SU-DHL-6 (cell line): Measurements from ENCODE around the gene CDKAL1.

ENCODE experiments used
- H2AFZ ChIP-seq: fragments of 200-600 bp; sonication (generic); 2 replicates; pipeline ENCODE4 v1.6.1; 2014; ENCODE audit warnings: low read depth, mild to moderate bottlenecking, moderate library complexity, mixed read lengths, antibody characterized with exemption, low read length; ENCODE audit not compliant: severe bottlenecking
- H3F3A ChIP-seq: fragments of 200-600 bp; shearing (Covaris generic); 2 replicates; pipeline ENCODE4 v1.6.0; 2016; ENCODE audit warnings: antibody characterized with exemption, mild to moderate bottlenecking; ENCODE audit not compliant: insufficient read depth
- H3K27ac ChIP-seq: fragments of 200-600 bp; sonication (generic); 2 replicates; pipeline ENCODE4 v1.5.1; 2016; ENCODE audit warnings: low read depth, mild to moderate bottlenecking, low read length, moderate library complexity, mixed read lengths
- H3K27me3 ChIP-seq: fragments of 200-600 bp; sonication (generic), shearing (Covaris generic); 2 replicates; pipeline ENCODE4 v1.6.0; 2014; ENCODE audit warnings: mild to moderate bottlenecking, low read length
- H3K36me3 ChIP-seq: fragments of 200-600 bp; sonication (generic); 2 replicates; pipeline ENCODE4 v1.6.1; 2014; ENCODE audit warnings: mild to moderate bottlenecking, low read length, mixed read lengths
- H3K4me2 ChIP-seq: fragments of 300-600, 200-600 bp; shearing (Covaris generic), sonication (generic); 2 replicates; pipeline ENCODE4 v1.6.0; 2014; ENCODE audit warnings: low read length, low read depth, mild to moderate bottlenecking; ENCODE audit not compliant: poor library complexity, severe bottlenecking
- H3K4me3 ChIP-seq: fragments of 200-600 bp; sonication (generic); 2 replicates; pipeline ENCODE4 v1.5.1; 2014; ENCODE audit warnings: antibody characterized with exemption, low read length, mild to moderate bottlenecking, mixed read lengths; ENCODE audit not compliant: insufficient read depth, poor library complexity, severe bottlenecking
- H3K79me2 ChIP-seq: fragments of 200-600 bp; sonication (generic); 2 replicates; pipeline ENCODE4 v1.6.1; 2014; ENCODE audit warnings: mild to moderate bottlenecking, low read length, moderate library complexity; ENCODE audit not compliant: insufficient read depth
- H3K9ac ChIP-seq: fragments of 200-600 bp; sonication (generic); 2 replicates; pipeline ENCODE4 v1.7.0; 2014; ENCODE audit warnings: mild to moderate bottlenecking, low read length
- H3K9me2 ChIP-seq: fragments of 200-600 bp; sonication (generic); replicated peaks from 2 replicates; pipeline ENCODE4 v1.6.1; 2014; ENCODE audit warnings: low read length; ENCODE audit not compliant: insufficient read depth
- H3K9me3 ChIP-seq: fragments of 200-600 bp; sonication (generic); 2 replicates; pipeline ENCODE4 v1.6.1; 2014; ENCODE audit warnings: low read length, mixed read lengths; ENCODE audit not compliant: insufficient read depth
- H4K20me1 ChIP-seq: fragments of 200-600 bp; sonication (generic); 2 replicates; pipeline ENCODE4 v1.6.1; 2014; ENCODE audit warnings: low read depth, mild to moderate bottlenecking, antibody characterized with exemption, low read length, moderate library complexity, mixed read lengths
- CTCF ChIP-seq: fragments of 200-600 bp; sonication (generic); IDR thresholded peaks from one replicate; pipeline ENCODE4 v1.5.1; 2017; ENCODE audit warnings: antibody characterized with exemption, mild to moderate bottlenecking, low read length, moderate library complexity; ENCODE audit not compliant: insufficient read depth, poor library complexity, severe bottlenecking
- EZH2phosphoT487 ChIP-seq: fragments of 200-600 bp; sonication (generic), shearing (Covaris generic); conservative IDR thresholded peaks from 2 replicates; pipeline ENCODE4 v1.6.1; 2018; ENCODE audit warnings: mild to moderate bottlenecking, antibody characterized with exemption, low read length, moderate library complexity, mixed read lengths

Gene CDKAL1

GRCh38 chr6:21271428-21272155 lies 737.3 kb downstream of the CDKAL1 start:
- Histone ChIP-seq H3K27ac (no peak overlapping the region), H3K9me2 (no peaks in the 10 kb centered on the region), H3F3A (no peaks in the 10 kb centered on the region), H3K4me3 (no peak overlapping the region), H3K79me2 (no peaks in the 10 kb centered on the region), H4K20me1 (no peaks in the 10 kb centered on the region), H3K9me3 (no peaks in the 10 kb centered on the region; the same call in 1 of the 2 replicates), H3K27me3 (no peaks in the 10 kb centered on the region), H3K36me3 (no peaks in the 10 kb centered on the region), H3K4me2 (no peak overlapping the region), H3K9ac (no peak overlapping the region), H2AFZ (no peak overlapping the region)
- TF ChIP-seq CTCF (no peak), EZH2phosphoT487 (no peak)

- H3K4me2 ChIP-seq, result no peak overlapping the region
- 0 out of 2 replicates have a peak, but pooled peaks cover 5% of the 10 kb centered on the region for H3K27me3 ChIP-seq
- H4K20me1 ChIP-seq, result no peaks in the 10 kb centered on the region
- H3K9me3 ChIP-seq, result no peaks in the 10 kb centered on the region; the same call in 1 of the 2 replicates
- TF ChIP-seq CTCF, result no peak
- no peak for TF ChIP-seq EZH2phosphoT487
- H3F3A ChIP-seq, result no peaks in the 10 kb centered on the region
- no peak overlapping the region for H3K27ac ChIP-seq
- H3K79me2 ChIP-seq, result no peaks in the 10 kb centered on the region
- no peak overlapping the region for H2AFZ ChIP-seq
- no peak overlapping the region for H3K9ac ChIP-seq
- H3K36me3 ChIP-seq, result no peaks in the 10 kb centered on the region
- H3K9me2 ChIP-seq, result no peaks in the 10 kb centered on the region
- no peak overlapping the region for H3K4me3 ChIP-seq
Observed at GRCh38 chr6:21273451-21273850, 739.2 kb downstream of the CDKAL1 start.

- Histone ChIP-seq H3K4me3 (no peak overlapping the region), H3K79me2 (no peaks in the 10 kb centered on the region)
Observed at GRCh38 chr6:21274851-21275250, 740.6 kb downstream of the CDKAL1 start.

More at GRCh38 chr6:21274851-21275250, 740.6 kb downstream of the CDKAL1 start:
- no peak overlapping the region for H3K9ac ChIP-seq
- H3K9me3 ChIP-seq, result no peaks in the 10 kb centered on the region; the same call in 1 of the 2 replicates
- H4K20me1 ChIP-seq, result no peaks in the 10 kb centered on the region
- no peaks in the 10 kb centered on the region for H3K9me2 ChIP-seq
- TF ChIP-seq CTCF (no peak), EZH2phosphoT487 (no peak)
- H3K27me3 ChIP-seq, result 0 out of 2 replicates have a peak, but pooled peaks cover 5% of the 10 kb centered on the region
- no peak overlapping the region for H3K27ac ChIP-seq
- no peaks in the 10 kb centered on the region for H3K36me3 ChIP-seq
- H3K4me2 ChIP-seq, result no peak overlapping the region
- H2AFZ ChIP-seq, result no peak overlapping the region
- no peaks in the 10 kb centered on the region for H3F3A ChIP-seq
